ENCODE measurements around the gene SMAD6.

The SMAD6 gene

DNA sequence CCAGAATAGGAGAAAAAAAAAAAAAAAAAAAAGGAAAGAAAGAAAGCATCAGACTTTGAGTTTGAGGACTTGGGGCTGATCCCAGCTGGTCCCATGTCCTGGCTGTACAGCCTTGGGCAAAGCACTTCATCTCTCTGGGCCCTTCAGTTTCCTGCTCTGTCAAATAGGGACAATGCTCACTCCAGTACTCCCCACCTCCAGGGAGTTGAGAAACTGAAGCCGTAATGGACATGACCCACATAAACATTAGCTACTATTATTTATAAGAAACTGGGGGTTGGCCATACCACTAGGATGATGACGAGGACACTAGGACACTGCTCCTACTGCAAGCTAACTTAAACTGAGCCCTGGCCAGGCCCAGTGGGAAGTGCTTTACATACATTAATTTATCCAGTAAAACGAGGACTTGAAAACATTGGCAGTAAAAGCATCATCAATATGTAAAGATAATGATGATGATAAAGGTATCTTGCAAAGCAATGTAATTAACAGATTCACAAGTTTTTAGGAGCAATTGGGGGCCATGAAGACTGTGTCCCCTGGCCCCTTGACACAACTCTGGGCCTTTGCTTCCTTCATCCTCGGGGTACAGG is 22.9 kb upstream of the SMAD6 start:
- TF ChIP-seq, protein P1, sequence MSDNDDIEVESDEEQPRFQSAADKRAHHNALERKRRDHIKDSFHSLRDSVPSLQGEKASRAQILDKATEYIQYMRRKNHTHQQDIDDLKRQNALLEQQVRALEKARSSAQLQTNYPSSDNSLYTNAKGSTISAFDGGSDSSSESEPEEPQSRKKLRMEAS (IDR thresholded peaks at IDR 0.05; ENCODE audit: low read depth, low read length) = no peak
- TF ChIP-seq, protein P2, sequence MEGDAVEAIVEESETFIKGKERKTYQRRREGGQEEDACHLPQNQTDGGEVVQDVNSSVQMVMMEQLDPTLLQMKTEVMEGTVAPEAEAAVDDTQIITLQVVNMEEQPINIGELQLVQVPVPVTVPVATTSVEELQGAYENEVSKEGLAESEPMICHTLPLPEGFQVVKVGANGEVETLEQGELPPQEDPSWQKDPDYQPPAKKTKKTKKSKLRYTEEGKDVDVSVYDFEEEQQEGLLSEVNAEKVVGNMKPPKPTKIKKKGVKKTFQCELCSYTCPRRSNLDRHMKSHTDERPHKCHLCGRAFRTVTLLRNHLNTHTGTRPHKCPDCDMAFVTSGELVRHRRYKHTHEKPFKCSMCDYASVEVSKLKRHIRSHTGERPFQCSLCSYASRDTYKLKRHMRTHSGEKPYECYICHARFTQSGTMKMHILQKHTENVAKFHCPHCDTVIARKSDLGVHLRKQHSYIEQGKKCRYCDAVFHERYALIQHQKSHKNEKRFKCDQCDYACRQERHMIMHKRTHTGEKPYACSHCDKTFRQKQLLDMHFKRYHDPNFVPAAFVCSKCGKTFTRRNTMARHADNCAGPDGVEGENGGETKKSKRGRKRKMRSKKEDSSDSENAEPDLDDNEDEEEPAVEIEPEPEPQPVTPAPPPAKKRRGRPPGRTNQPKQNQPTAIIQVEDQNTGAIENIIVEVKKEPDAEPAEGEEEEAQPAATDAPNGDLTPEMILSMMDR (IDR thresholded peaks at IDR 0.05; ENCODE audit: low read depth, low read length) = no peak
- TF ChIP-seq MYC (IDR thresholded peaks at IDR 0.05; ENCODE audit: low read depth, low read length) (no peak), POLR2A (IDR thresholded peaks at IDR 0.05; ENCODE audit: extremely low read depth, insufficient read length) (no peak)
- no peak overlapping the region for H3K4me3 ChIP-seq (ENCODE audit: low read depth, low read length)
- no peak for DNase-seq (ENCODE audit: low read depth)

DNA sequence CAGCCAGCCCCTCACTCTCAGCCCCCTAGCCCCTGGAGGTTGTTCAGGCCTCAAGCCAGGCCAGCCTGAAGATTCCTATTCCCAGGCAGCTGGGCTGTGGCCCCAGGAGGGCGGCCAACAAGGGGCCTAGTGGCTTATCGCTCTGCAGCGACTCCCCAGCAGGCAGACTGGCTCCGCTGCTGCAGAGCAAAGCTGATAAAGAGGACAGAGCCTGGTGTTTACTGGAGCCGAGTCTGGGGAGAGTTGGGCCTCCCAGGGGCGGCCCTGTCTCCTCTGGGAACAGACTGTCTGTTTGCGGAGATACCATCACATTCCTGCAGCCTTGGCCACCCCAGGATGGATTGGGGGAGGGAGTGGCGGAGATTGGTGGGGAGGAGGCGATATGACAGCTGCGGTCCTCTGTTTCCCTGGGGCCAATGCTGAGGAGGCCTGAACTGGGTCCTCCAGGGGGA is 22.4 kb upstream of the SMAD6 start:
- DNase-seq (ENCODE audit: low read depth) = no peak
- TF ChIP-seq, protein P2 (IDR thresholded peaks at IDR 0.05; ENCODE audit: low read depth, low read length) = no peak
- TF ChIP-seq, protein P1 (IDR thresholded peaks at IDR 0.05; ENCODE audit: low read depth, low read length) = no peak
- no peak for TF ChIP-seq POLR2A (IDR thresholded peaks at IDR 0.05; ENCODE audit: extremely low read depth, insufficient read length)
- TF ChIP-seq MYC (IDR thresholded peaks at IDR 0.05; ENCODE audit: low read depth, low read length) = no peak

DNA sequence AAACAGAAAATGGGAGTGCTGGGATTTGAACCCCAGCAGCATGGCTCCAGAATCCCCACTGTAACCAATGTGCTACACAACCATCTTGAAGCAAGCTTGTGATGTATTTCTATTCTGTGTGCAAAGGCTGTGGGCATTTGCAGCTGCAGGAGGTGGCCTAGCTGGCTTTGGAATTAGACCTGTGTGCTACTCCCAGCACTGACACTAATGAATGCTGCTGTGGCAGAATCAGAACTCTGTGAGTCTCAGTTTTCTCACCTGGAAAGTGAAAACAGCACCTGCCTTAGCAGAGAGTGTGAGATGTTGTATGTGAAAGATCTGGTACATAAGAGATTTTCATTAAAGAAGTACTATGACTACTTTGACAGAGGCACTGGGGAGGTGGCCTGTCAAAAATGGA is 21.5 kb upstream of the SMAD6 start:
- H3K4me3 ChIP-seq (ENCODE audit: low read depth, low read length) = no peak overlapping the region
- DNase-seq (ENCODE audit: low read depth) = no peak
- TF ChIP-seq, protein P1 (IDR thresholded peaks at IDR 0.05; ENCODE audit: low read depth, low read length) = no peak
- TF ChIP-seq MYC (IDR thresholded peaks at IDR 0.05; ENCODE audit: low read depth, low read length) (no peak), POLR2A (IDR thresholded peaks at IDR 0.05; ENCODE audit: extremely low read depth, insufficient read length) (no peak)
- TF ChIP-seq, protein P2 (IDR thresholded peaks at IDR 0.05; ENCODE audit: low read depth, low read length) = no peak

More for the DNA sequence above, 22.4 kb upstream of the SMAD6 start:
- no peak overlapping the region for H3K4me3 ChIP-seq (ENCODE audit: low read depth, low read length)

DNA sequence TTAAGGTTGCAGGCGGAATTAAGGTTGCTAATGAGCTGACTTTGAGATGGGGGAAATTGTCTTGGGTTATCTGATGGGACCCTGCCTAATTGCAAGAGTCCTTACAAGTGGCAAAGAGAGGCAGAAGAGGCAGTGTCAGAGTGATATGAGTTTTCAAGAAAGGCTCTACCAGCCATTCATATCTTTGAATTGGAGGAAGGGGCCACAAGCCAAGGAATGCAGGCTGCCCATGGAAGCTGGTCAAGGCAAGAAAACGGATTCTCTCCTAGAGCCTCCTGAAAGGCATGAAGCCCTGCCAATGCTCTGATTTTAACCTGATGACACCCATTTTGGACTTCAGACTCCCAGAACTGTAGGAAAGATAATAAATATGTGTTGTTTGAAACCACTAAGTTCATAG is 20.6 kb upstream of the SMAD6 start:
- no peak for DNase-seq (ENCODE audit: low read depth)
- no peak overlapping the region for H3K4me3 ChIP-seq (ENCODE audit: low read depth, low read length)
- TF ChIP-seq, protein P1 (IDR thresholded peaks at IDR 0.05; ENCODE audit: low read depth, low read length) = no peak
- TF ChIP-seq, protein P2 (IDR thresholded peaks at IDR 0.05; ENCODE audit: low read depth, low read length) = no peak
- TF ChIP-seq POLR2A (IDR thresholded peaks at IDR 0.05; ENCODE audit: extremely low read depth, insufficient read length) (no peak), MYC (IDR thresholded peaks at IDR 0.05; ENCODE audit: low read depth, low read length) (no peak)

DNA sequence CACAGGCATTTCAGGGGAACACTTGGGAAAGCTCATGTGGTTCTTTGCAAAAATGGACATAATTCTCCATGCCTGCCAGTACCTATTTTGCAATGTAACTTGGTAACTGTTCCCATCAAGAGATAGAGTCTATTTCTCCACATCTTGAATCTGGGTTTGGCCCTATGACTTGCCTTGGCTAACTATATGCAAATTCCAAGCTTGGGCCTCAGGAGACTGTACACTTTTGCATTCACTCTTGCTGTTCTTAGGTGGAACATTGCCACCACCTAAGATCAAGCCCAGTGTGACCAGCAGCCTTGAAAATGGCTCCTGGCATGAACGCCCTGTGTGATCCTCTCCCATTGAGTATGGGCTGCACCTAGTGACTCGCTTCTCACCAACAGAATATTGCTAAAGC is 19.8 kb upstream of the SMAD6 start:
- no peak overlapping the region for H3K4me3 ChIP-seq (ENCODE audit: low read depth, low read length)
- no peak for DNase-seq (ENCODE audit: low read depth)
- TF ChIP-seq, protein P2 (IDR thresholded peaks at IDR 0.05; ENCODE audit: low read depth, low read length) = no peak
- no peak for TF ChIP-seq POLR2A (IDR thresholded peaks at IDR 0.05; ENCODE audit: extremely low read depth, insufficient read length)
- TF ChIP-seq, protein P1 (IDR thresholded peaks at IDR 0.05; ENCODE audit: low read depth, low read length) = no peak
- no peak for TF ChIP-seq MYC (IDR thresholded peaks at IDR 0.05; ENCODE audit: low read depth, low read length)
